ENCODE results near the gene RXYLT1. TPM values are rescaled to one million over a fixed set of nuclear protein-coding genes. Genes with fewer than 3 reads are reported as not detected.
A peak's percentile ranks its signal among the peaks of the same experiment; 100 is the strongest.

The RXYLT1 gene
- polyA plus RNA-seq, 1 donor (not counting 4 experiments of a cell fraction or from before 2014, with no cell fraction given), result 17.0 TPM

GRCh38 chr12:63820427-63820826, 40.7 kb downstream of the RXYLT1 start:
- Histone ChIP-seq H3K4me3 (ENCODE audit: control insufficient read depth in 2 of 3, extremely low read depth in 1 of 3, insufficient read depth in 2 of 3, low read depth in 1 of 3, low read length in 3 of 3) (no peak overlapping the region), H3K9me1 (ENCODE audit: control insufficient read depth, extremely low read depth, insufficient read depth, low read length) (no peaks in the 10 kb centered on the region), H3K9me3 (ENCODE audit: control insufficient read depth, low read depth, low read length) (no peaks in the 10 kb centered on the region), H3K27me3 (ENCODE audit: control insufficient read depth, extremely low read depth, insufficient read depth, low read length) (no peaks in the 10 kb centered on the region), H3K4me2 (ENCODE audit: control insufficient read depth, extremely low read depth, insufficient read depth, low read depth, low read length) (no peak overlapping the region), H3K9ac (ENCODE audit: control insufficient read depth, extremely low read depth, insufficient read depth, low read length) (no peak overlapping the region), H4K20me1 (ENCODE audit: control insufficient read depth, extremely low read depth, insufficient read depth, low read length) (no peaks in the 10 kb centered on the region), H2AFZ (ENCODE audit: control insufficient read depth, low read length) (no peak overlapping the region), H3K4me1 (ENCODE audit: control insufficient read depth, extremely low read depth, insufficient read depth, low read length) (peaks cover 7% of the 10 kb centered on the region), H3K36me3 (ENCODE audit: control insufficient read depth in 2 of 2, extremely low read depth in 1 of 2, insufficient read depth in 2 of 2, low read length in 2 of 2) (no peaks in the 10 kb centered on the region), H3K79me2 (ENCODE audit: control insufficient read depth, insufficient read depth, low read length) (no peaks in the 10 kb centered on the region), H3K27ac (ENCODE audit: control insufficient read depth, insufficient read depth, low read length) (no peak overlapping the region)
- FAIRE-seq (no peak), DNase-seq (ENCODE audit: low read depth, low spot score) (no peak)
- TF ChIP-seq EZH2 (IDR thresholded peaks at IDR 0.05; ENCODE audit: low read length), result no peak
- TF ChIP-seq, protein P1, sequence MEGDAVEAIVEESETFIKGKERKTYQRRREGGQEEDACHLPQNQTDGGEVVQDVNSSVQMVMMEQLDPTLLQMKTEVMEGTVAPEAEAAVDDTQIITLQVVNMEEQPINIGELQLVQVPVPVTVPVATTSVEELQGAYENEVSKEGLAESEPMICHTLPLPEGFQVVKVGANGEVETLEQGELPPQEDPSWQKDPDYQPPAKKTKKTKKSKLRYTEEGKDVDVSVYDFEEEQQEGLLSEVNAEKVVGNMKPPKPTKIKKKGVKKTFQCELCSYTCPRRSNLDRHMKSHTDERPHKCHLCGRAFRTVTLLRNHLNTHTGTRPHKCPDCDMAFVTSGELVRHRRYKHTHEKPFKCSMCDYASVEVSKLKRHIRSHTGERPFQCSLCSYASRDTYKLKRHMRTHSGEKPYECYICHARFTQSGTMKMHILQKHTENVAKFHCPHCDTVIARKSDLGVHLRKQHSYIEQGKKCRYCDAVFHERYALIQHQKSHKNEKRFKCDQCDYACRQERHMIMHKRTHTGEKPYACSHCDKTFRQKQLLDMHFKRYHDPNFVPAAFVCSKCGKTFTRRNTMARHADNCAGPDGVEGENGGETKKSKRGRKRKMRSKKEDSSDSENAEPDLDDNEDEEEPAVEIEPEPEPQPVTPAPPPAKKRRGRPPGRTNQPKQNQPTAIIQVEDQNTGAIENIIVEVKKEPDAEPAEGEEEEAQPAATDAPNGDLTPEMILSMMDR (optimal IDR thresholded peaks at IDR 0.05 in 1 of 3, IDR thresholded peaks at IDR 0.05 in 1 of 3, conservative IDR thresholded peaks at IDR 0.05 in 1 of 3; ENCODE audit: extremely low read depth in 1 of 3, insufficient read depth in 2 of 3, low read length in 3 of 3), result no peak
- dilution Hi-C loops (cut with MboI; ENCODE audit: extremely low pct_ligation_motif_present, low sequenced_read_pairs), result no loop called here

DNA sequence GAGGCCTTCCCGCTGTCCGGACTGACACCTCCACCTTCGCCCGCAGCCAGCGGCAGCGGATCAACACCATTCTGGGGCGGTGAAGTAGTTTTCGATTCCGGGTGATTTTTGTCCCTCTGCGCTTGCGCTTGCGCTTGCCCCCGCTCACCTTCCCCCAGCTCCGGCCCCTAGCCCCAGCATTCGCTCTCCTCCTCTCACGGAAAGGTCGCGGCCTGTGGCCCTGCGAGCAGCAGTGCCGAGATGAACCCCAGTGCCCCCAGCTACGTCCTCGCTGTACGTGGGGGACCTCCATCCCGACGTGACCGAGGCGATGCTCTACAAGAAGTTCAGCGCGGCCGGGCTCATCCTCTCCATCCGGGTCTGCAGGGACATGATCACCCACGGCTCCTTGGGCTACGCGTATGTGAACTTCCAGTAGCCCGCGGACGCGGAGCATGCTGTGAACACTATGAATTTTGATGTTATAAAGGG, 42.1 kb downstream of the RXYLT1 start:
- Histone ChIP-seq H3K79me2 (ENCODE audit: control insufficient read depth, insufficient read depth, low read length) (no peaks in the 10 kb centered on the region), H3K9ac (ENCODE audit: control insufficient read depth, extremely low read depth, insufficient read depth, low read length) (peak overlapping the region; percentile 35), H3K4me2 (ENCODE audit: control insufficient read depth, extremely low read depth, insufficient read depth, low read depth, low read length) (peak overlapping the region; percentile 91), H3K4me3 (ENCODE audit: control insufficient read depth in 2 of 3, extremely low read depth in 1 of 3, insufficient read depth in 2 of 3, low read depth in 1 of 3, low read length in 3 of 3) (peak overlapping the region; percentile 33 to 74 (median 53)), H3K4me1 (ENCODE audit: control insufficient read depth, extremely low read depth, insufficient read depth, low read length) (peaks cover 7% of the 10 kb centered on the region), H3K36me3 (ENCODE audit: control insufficient read depth in 2 of 2, extremely low read depth in 1 of 2, insufficient read depth in 2 of 2, low read length in 2 of 2) (no peaks in the 10 kb centered on the region), H3K9me1 (ENCODE audit: control insufficient read depth, extremely low read depth, insufficient read depth, low read length) (no peaks in the 10 kb centered on the region), H2AFZ (ENCODE audit: control insufficient read depth, low read length) (peak overlapping the region; percentile 94), H3K27ac (ENCODE audit: control insufficient read depth, insufficient read depth, low read length) (peak overlapping the region; percentile 64), H3K9me3 (ENCODE audit: control insufficient read depth, low read depth, low read length) (no peaks in the 10 kb centered on the region), H3K27me3 (ENCODE audit: control insufficient read depth, extremely low read depth, insufficient read depth, low read length) (no peaks in the 10 kb centered on the region), H4K20me1 (ENCODE audit: control insufficient read depth, extremely low read depth, insufficient read depth, low read length) (no peaks in the 10 kb centered on the region)
- dilution Hi-C loops (cut with MboI; ENCODE audit: extremely low pct_ligation_motif_present, low sequenced_read_pairs), result no loop called here
- DNase-seq (ENCODE audit: low read depth, low spot score) (no peak), FAIRE-seq (no peak)
- no peak for TF ChIP-seq EZH2 (IDR thresholded peaks at IDR 0.05; ENCODE audit: low read length)
- TF ChIP-seq, protein P1 (optimal IDR thresholded peaks at IDR 0.05 in 1 of 3, IDR thresholded peaks at IDR 0.05 in 1 of 3, conservative IDR thresholded peaks at IDR 0.05 in 1 of 3; ENCODE audit: extremely low read depth in 1 of 3, insufficient read depth in 2 of 3, low read length in 3 of 3), result no peak

Data from keratinocyte (primary cell).